Renal pelvis (tissue), 4 donors: ENCODE measurements around the gene CERS4. TPM values are rescaled to one million over a fixed set of nuclear protein-coding genes. Genes with fewer than 3 reads are reported as not detected.
"Not testable (repeated sequence)": the region's sequence is repeated elsewhere in the genome, so short reads cannot be mapped to it uniquely, and the experiment has no call there.

Experiments
- DNase-seq: peaks from one replicate; pipeline ENCODE4 v3.0.0-alpha.2; 2013
- polyA plus RNA-seq, 3 donors: library from polyadenylated mRNA; unstranded; fragments of 120-200 nt; gene quantifications; one replicate each; pipeline ENCODE4 v1.2.1, GENCODE V29; 2013; ENCODE audit not compliant: insufficient read length in 3 of 3

CERS4 gene
- polyA plus RNA-seq, 3 donors = 46.6 to 53.4 (median 51.2) TPM

GRCh38 chr19:8240274-8241229, 31.4 kb downstream of the CERS4 start:
- DNase-seq = peak; percentile 88

GRCh38 chr19:8241646-8242045, 32.5 kb downstream of the CERS4 start:
- no peak for DNase-seq

GRCh38 chr19:8242211-8242821, 33.1 kb downstream of the CERS4 start:
- DNase-seq = no peak

DNA sequence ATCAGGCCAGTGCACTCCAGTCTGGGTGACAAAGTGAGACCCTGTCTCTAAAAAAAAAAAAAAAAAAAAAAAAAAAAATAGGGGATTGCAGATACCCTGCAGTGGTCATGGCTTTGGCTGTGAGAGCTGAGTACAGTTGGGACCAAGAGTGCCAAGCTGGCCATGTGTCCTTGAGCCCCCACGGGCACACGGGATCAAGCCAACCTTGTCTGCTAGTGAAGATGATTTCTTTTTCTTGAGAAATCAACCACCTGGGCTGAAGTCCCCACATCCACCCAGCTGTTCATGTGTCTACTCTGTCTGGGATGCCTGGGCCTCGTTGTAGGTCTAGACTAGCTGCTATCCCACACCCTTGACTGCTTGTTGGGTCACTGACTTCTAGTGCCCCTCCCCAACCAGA, 34.0 kb downstream of the CERS4 start:
- no peak for DNase-seq

DNA sequence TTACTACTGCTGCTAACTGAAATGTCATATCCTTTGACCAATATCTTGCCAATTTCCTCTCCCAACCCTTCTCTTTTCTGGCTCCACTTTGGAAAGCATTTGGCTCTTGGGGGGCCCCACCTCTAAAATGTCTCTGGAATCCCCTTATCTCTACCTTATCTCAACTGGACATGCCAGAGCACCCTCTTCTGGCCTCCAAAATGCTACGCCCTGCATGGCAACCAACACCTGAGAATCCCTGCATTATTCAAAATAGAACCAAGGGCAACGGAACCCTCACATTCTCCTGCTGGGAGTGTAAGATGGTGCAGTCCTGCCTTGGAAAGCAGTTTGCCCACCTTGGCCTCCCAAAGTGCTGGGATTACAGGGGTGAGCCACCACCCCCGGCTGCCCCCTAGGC, 35.3 kb downstream of the CERS4 start:
- DNase-seq = no peak

DNA sequence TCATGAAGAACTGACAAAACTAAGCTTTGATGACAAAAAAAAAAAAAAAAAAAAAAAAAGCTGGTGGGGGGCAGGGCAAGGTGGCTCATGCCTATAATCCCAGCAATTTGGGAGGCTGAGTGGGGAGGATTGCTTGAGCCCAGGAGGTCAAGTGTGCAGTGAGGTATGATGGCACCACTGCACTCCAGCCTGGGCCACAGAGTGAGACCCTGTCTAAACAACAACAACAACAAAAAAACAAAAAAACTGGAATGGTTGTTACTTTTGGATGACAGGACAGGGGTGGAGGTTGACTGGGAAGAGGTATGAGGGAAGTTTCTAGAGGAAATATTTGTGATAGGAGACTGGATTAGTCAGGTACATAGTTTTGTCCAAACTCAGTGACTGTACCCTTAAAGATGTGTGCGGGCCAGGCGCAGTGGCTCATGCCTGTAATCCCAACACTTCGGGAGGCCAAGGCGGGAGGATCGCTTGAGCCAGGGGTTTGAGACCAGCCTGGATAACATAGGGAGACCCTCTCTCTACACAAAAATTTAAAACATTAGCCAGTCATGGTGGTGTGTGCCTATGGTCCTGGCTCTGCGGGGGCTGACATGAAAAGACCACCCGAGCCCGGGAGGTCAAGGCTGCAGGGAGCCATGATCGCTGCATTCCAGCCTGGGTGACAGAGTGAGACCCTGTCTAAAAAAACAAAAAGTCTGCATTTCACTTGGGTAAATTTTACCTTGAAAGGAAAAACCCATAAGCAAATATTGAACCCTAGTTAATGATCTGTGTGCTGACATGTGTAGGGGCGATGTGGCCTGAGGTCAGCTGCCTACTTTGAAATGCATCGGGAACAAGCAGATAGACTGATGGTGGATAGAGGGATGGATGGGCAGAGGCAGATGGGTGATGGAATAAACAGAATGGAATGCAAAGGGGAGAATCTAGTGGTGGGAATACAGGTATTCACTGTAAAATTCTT, 37.0 kb downstream of the CERS4 start:
- no peak for DNase-seq

GRCh38 chr19:8247129-8247890, 38.1 kb downstream of the CERS4 start:
- DNase-seq = not testable (repeated sequence)

- DNase-seq = no peak
These were observed 39.5 kb downstream of the CERS4 start for GRCh38 chr19:8248348-8249328.

- no peak for DNase-seq
These were observed 41.4 kb downstream of the CERS4 start for GRCh38 chr19:8250596-8250995.

DNA sequence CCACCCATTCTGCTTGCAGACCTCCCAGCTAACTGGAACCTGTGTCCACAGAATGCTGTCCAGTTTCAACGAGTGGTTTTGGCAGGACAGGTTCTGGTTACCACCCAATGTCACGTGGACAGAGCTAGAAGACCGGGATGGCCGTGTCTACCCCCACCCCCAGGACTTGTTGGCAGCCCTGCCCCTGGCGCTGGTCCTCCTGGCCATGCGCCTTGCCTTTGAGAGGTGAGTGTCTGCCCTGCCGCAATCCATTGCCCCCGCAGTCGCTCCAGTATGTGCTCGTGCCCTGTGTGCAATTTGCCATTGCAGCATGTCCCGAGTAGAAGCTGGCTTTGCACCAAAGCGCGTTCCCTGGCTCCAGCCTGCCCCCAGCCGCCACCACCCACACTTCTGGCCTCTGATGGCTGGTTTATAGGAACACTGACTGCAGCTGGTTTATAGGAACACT, 41.9 kb downstream of the CERS4 start:
- DNase-seq = no peak

DNA sequence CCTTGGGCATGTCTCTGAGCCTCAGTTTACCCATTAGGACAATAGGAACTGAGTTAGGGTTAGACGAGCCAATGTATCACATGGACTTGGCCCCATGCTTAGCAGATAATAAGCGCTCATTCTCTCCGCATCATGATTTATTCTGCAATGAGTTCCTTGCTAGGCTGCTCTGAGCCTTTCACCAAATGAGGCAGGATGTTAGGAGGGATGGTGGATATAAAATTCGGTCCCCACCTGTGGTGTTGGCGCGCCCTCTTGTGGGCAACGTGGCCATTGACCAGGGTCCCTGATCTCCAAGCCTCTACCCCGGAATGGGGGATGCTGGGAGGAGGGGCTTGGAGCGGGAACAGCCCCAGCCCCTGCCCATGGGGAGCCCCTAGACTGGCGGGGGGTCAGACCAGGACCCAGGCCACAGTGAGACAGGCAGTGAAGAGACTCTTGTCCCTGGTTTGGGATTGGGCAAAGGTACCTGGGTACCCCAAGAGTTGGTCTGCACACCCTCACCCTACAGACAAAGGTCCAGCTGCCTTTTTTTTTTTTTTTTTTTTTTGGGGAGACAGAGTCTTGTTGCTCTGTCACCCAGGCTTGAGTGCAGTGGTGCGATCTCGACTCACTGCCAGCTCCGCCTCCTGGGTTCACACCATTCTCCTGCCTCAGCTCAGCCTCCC, 43.9 kb downstream of the CERS4 start:
- peak; percentile 81 for DNase-seq

GRCh38 chr19:8253678-8254077, 44.5 kb downstream of the CERS4 start:
- no peak for DNase-seq

DNA sequence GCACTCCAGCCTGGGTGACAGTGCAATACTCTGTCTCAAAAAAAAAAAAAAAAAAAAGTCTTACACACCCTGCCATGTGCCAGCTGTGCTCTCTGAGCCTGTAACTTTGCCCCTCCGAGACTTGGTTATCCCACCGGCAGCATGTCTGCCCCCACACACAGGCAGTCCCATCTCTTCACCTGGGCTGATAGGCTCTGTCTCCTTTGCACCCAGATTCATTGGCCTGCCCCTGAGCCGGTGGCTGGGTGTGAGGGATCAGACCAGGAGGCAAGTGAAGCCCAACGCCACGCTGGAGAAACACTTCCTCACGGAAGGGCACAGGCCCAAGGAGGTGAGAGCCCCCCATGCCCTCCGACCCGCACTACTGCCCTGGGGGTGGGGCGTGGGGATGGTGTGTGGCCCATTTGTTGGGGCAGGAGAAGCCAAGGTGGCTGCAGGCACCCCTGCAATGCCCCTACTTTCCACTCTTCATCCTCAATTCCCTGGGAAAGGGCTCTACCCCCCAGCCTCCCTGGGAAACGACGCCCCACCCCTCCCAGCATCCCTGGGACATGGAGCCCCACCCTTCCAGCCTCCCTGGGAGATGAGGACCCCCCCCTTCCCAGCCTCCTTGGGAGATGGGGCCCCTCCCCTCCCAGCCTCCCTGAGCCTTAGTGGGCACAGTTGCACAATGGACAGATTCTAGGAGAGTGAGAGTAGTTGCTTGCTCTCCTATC, 45.3 kb downstream of the CERS4 start:
- DNase-seq = no peak

DNA sequence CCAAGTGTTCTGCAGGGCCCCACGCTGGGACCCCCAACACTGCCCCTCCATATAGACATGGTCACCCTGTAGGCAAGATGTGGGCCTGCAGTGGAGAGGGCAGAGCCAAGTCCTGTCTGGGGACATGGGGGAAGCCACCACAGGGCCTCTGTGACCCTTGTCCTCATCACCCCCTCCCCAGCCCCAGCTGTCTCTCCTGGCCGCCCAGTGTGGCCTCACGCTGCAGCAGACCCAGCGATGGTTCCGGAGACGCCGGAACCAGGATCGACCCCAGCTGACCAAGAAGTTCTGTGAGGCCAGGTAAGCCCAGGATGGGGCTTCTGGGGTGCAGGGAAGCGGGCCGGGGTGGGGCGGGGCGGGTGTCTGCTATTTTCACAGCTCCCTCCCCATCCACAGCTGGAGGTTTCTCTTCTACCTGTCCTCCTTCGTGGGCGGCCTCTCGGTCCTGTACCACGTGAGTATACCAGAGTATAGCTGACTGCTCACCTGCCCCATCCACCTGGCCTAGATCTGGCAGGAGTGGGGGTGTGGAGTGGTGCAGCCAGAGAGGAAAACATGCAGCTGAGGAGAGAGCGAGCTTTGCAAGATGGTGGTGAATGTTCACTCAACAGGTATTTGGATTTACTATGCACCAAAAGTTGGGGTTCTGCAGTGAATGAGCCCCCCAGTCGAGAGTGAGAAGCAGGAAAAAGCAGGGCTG, 46.4 kb downstream of the CERS4 start:
- DNase-seq = no peak

DNA sequence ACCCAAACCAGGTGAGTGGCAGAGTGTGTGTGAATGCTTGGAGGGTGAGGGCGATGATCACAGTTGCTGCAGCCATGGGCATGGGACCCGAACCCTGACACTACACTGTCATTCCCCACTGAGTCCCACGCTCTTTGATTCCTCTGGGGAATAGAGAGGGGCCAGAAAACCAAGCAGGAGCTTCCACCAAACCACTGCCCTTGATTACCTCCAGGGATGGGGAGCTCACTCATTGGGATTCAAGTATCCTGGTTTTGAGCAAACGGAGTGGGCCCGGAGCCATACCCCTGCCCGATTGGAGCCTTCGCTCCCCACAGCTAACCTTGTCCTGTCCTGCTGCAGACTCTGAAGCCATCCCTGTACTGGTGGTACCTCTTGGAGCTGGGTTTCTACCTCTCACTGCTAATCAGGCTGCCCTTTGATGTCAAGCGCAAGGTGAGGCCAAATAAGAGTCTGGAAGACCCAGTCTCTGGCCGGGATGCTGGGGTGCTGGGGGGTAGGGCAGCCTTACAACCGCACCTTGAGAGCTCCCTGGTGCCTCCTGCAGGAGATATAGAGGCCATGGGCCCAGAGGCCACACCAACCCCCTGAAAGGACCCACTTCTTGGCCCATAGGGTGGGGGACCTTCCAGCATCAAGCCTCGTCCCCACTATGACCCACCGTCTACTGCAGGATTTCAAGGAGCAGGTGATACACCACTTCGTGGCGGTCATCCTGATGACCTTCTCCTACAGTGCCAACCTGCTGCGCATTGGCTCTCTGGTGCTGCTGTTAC, 47.3 kb downstream of the CERS4 start:
- no peak for DNase-seq

GRCh38 chr19:8257052-8257443, 47.9 kb downstream of the CERS4 start:
- DNase-seq = no peak
